OCI-LY1 (cell line): ENCODE results near the gene HELT.

Experiments
- CTCF ChIP-seq: fragments of 200-600 bp; sonication (generic), shearing (Covaris generic); IDR thresholded peaks from 2 replicates; pipeline ENCODE4 v1.5.1; 2017; ENCODE audit warnings: mild to moderate bottlenecking, antibody characterized with exemption, low read length, moderate library complexity, mixed read lengths
- EZH2 ChIP-seq: fragments of 200-600 bp; sonication (generic), shearing (Covaris generic); IDR thresholded peaks from 2 replicates; pipeline ENCODE4 v1.8.0; 2017; ENCODE audit warnings: borderline replicate concordance, mixed run types, mild to moderate bottlenecking, antibody characterized with exemption, low read length, moderate library complexity, mixed read lengths

GRCh38 chr4:184980261-184980660 lies 38.0 kb upstream of the HELT start:
- no peak for TF ChIP-seq CTCF
- no peak for TF ChIP-seq EZH2
